ENCODE measurements around the gene CSNK1D. TPM values are rescaled to one million over a fixed set of nuclear protein-coding genes. Genes with fewer than 3 reads are reported as not detected.

CSNK1D gene
- total RNA-seq, 1 experiment from 2014 or later, result 111 TPM

- CTCF ChIA-PET, result no interaction called here
- no peak overlapping the region for H3K4me3 Mint-ChIP-seq
- H3K9me3 Mint-ChIP-seq, result no peaks in the 10 kb centered on the region
- H3K4me1 Mint-ChIP-seq, result no peaks in the 10 kb centered on the region
- no peak overlapping the region for H3K27ac Mint-ChIP-seq
- DNase-seq (ENCODE audit: low spot score), result no peak
- H3K27me3 Mint-ChIP-seq (ENCODE audit: low read depth), result no peaks in the 10 kb centered on the region
- POLR2A ChIA-PET, result no interaction called here
- ATAC-seq, result no peak
- no peak for TF ChIP-seq ARID4B (CRISPR knock-in tag; IDR thresholded peaks at IDR 0.05; ENCODE audit: borderline replicate concordance)
- TF ChIP-seq STAT6 (CRISPR knock-in tag; conservative IDR thresholded peaks at IDR 0.05; ENCODE audit: low read depth), result no peak
- TF ChIP-seq GTF2I (CRISPR knock-in tag; conservative IDR thresholded peaks at IDR 0.05), result no peak
- peaks cover 3% of the 10 kb centered on the region; the same call in 1 of the 2 replicates for H3K36me3 Mint-ChIP-seq
Observed at GRCh38 chr17:82199496-82199895, 74.0 kb downstream of the CSNK1D start.

- Mint-ChIP-seq H3K4me3 (no peak overlapping the region), H3K36me3 (peaks cover 11% of the 10 kb centered on the region), H3K9me3 (no peaks in the 10 kb centered on the region), H3K4me1 (no peaks in the 10 kb centered on the region), H3K27ac (no peak overlapping the region), H3K27me3 (ENCODE audit: low read depth) (no peaks in the 10 kb centered on the region)
- ChIA-PET POLR2A (no interaction called here), CTCF (interaction anchor here (1.1 kb wide), 1 partner anchor 8 kb away, joined by 4 read pairs; no protein-coding TSS in a partner anchor)
- ATAC-seq (no peak), DNase-seq (ENCODE audit: low spot score) (no peak)
- TF ChIP-seq SMAD3 (CRISPR knock-in tag; IDR thresholded peaks at IDR 0.05; ENCODE audit: borderline replicate concordance) (no peak), ATF3 (CRISPR knock-in tag; conservative IDR thresholded peaks at IDR 0.05) (no peak), USF1 (CRISPR knock-in tag; IDR thresholded peaks at IDR 0.05) (no peak), IRF1 (CRISPR knock-in tag; IDR thresholded peaks at IDR 0.05) (no peak), RORB (CRISPR knock-in tag; IDR thresholded peaks at IDR 0.05) (no peak), FOXP4 (CRISPR knock-in tag; IDR thresholded peaks at IDR 0.05) (no peak), ZMAT4 (CRISPR knock-in tag; IDR thresholded peaks at IDR 0.05) (no peak), MAX (CRISPR knock-in tag; IDR thresholded peaks at IDR 0.05) (no peak), ZNF512 (CRISPR knock-in tag; IDR thresholded peaks at IDR 0.05; ENCODE audit: borderline replicate concordance) (no peak), ZNF138 (CRISPR knock-in tag; conservative IDR thresholded peaks at IDR 0.05) (no peak), CDX4 (CRISPR knock-in tag; IDR thresholded peaks at IDR 0.05; ENCODE audit: borderline replicate concordance) (no peak), NFATC4 (CRISPR knock-in tag; IDR thresholded peaks at IDR 0.05) (no peak), HMGA2 (CRISPR knock-in tag; IDR thresholded peaks at IDR 0.05) (no peak), ATF1 (CRISPR knock-in tag; IDR thresholded peaks at IDR 0.05) (no peak), OVOL2 (CRISPR knock-in tag; IDR thresholded peaks at IDR 0.05; ENCODE audit: borderline replicate concordance) (no peak)
Observed at GRCh38 chr17:82198092-82198491, 75.4 kb downstream of the CSNK1D start.
